ENCODE measurements around the gene TMC5.
"Not testable (repeated sequence)": the region's sequence is repeated elsewhere in the genome, so short reads cannot be mapped to it uniquely, and the experiment has no call there.

Gene TMC5

GRCh38 chr16:19406891-19407491 is 10.7 kb upstream of the TMC5 start:
- H3K36me3 ChIP-seq (ENCODE audit: control insufficient read depth in 1 of 2, insufficient read depth in 2 of 2, low read depth in 1 of 2, low read length in 2 of 2), result no peaks in the 10 kb centered on the region
- H3K4me1 ChIP-seq (ENCODE audit: control insufficient read depth, insufficient read depth, low read depth, low read length), result peaks cover 8% of the 10 kb centered on the region
- no peak overlapping the region for H4K91ac ChIP-seq (ENCODE audit: low read length)
- no peak overlapping the region for H3K27ac ChIP-seq (ENCODE audit: low read length, poor library complexity, severe bottlenecking)
- no peaks in the 10 kb centered on the region for H3K79me1 ChIP-seq (replicated peaks; ENCODE audit: low read length, poor library complexity, severe bottlenecking)
- H3K4me2 ChIP-seq (ENCODE audit: low read length, poor library complexity, severe bottlenecking), result no peak overlapping the region
- H2BK5ac ChIP-seq (ENCODE audit: low read depth, low read length, poor library complexity, severe bottlenecking), result no peak overlapping the region
- no peak overlapping the region for H3K18ac ChIP-seq (ENCODE audit: low read depth in 1 of 2, low read length in 2 of 2)
- no peak overlapping the region for H3K4me3 ChIP-seq (ENCODE audit: insufficient read depth in 1 of 2, low read depth in 1 of 2, low read length in 2 of 2)
- no peak overlapping the region for H2AFZ ChIP-seq (ENCODE audit: low read depth, low read length)
- no peak overlapping the region for H3K23ac ChIP-seq (ENCODE audit: low read length in 2 of 2)
- no peak overlapping the region for H2AK5ac ChIP-seq (ENCODE audit: low read length, severe bottlenecking)
- WGBS, result 52% methylated on average over 4 of the region's 5 CpGs
- no peak overlapping the region for H4K8ac ChIP-seq (ENCODE audit: low read length)
- peaks cover 22 to 42% of the 10 kb centered on the region in 2 experiments for H3K27me3 ChIP-seq (ENCODE audit: control insufficient read depth in 1 of 2, insufficient read depth in 1 of 2, low read length in 2 of 2)
- H3K9ac ChIP-seq (ENCODE audit: low read length), result no peak overlapping the region
- DNase-seq, result no peak
- peaks cover 15% of the 10 kb centered on the region for H3K9me3 ChIP-seq (ENCODE audit: control insufficient read depth, low read length)
- H2BK120ac ChIP-seq (ENCODE audit: low read depth, low read length), result no peak overlapping the region
- H2BK15ac ChIP-seq (ENCODE audit: low read depth, poor library complexity, severe bottlenecking), result no peak overlapping the region
- no peak overlapping the region for H2BK12ac ChIP-seq (ENCODE audit: low read length in 2 of 2)
- no peak overlapping the region for H3K4ac ChIP-seq (ENCODE audit: low read depth in 1 of 2, low read length in 2 of 2)
- no peak overlapping the region for H3K14ac ChIP-seq (ENCODE audit: low read length in 2 of 2)

GRCh38 chr16:19410435-19411171 is 7.1 kb upstream of the TMC5 start:
- no peaks in the 10 kb centered on the region for H3K79me1 ChIP-seq (replicated peaks; ENCODE audit: low read length, poor library complexity, severe bottlenecking)
- no peak overlapping the region for H2BK12ac ChIP-seq (ENCODE audit: low read length in 2 of 2)
- H3K36me3 ChIP-seq (ENCODE audit: control insufficient read depth in 1 of 2, insufficient read depth in 2 of 2, low read depth in 1 of 2, low read length in 2 of 2), result no peaks in the 10 kb centered on the region
- WGBS, result 5% methylated on average over 56 of the region's 58 CpGs
- H3K27ac ChIP-seq (ENCODE audit: low read length, poor library complexity, severe bottlenecking), result no peak overlapping the region
- no peak overlapping the region for H2BK15ac ChIP-seq (ENCODE audit: low read depth, poor library complexity, severe bottlenecking)
- H2BK5ac ChIP-seq (ENCODE audit: low read depth, low read length, poor library complexity, severe bottlenecking), result no peak overlapping the region
- peak overlapping the region; percentile 57 for H2AFZ ChIP-seq (ENCODE audit: low read depth, low read length)
- H3K4me1 ChIP-seq (ENCODE audit: control insufficient read depth, insufficient read depth, low read depth, low read length), result peaks cover 8% of the 10 kb centered on the region
- H3K9ac ChIP-seq (ENCODE audit: low read length), result no peak overlapping the region
- peaks cover 11% of the 10 kb centered on the region for H3K9me3 ChIP-seq (ENCODE audit: control insufficient read depth, low read length)
- H2AK5ac ChIP-seq (ENCODE audit: low read length, severe bottlenecking), result no peak overlapping the region
- no peak overlapping the region for H3K23ac ChIP-seq (ENCODE audit: low read length in 2 of 2)
- H3K14ac ChIP-seq (ENCODE audit: low read length in 2 of 2), result peak overlapping the region in 1 of 2 experiments; percentile 14
- H3K27me3 ChIP-seq (ENCODE audit: control insufficient read depth in 1 of 2, insufficient read depth in 1 of 2, low read length in 2 of 2), result peaks cover 28 to 43% of the 10 kb centered on the region in 2 experiments
- H3K4ac ChIP-seq (ENCODE audit: low read depth in 1 of 2, low read length in 2 of 2), result no peak overlapping the region
- no peak overlapping the region for H3K18ac ChIP-seq (ENCODE audit: low read depth in 1 of 2, low read length in 2 of 2)
- peak overlapping the region; percentile 37 for H4K8ac ChIP-seq (ENCODE audit: low read length)
- peak overlapping the region in 1 of 2 experiments; percentile 59 for H3K4me3 ChIP-seq (ENCODE audit: insufficient read depth in 1 of 2, low read depth in 1 of 2, low read length in 2 of 2)
- no peak overlapping the region for H4K91ac ChIP-seq (ENCODE audit: low read length)
- peak overlapping the region; percentile 52 for H3K4me2 ChIP-seq (ENCODE audit: low read length, poor library complexity, severe bottlenecking)
- DNase-seq, result no peak
- H2BK120ac ChIP-seq (ENCODE audit: low read depth, low read length), result no peak overlapping the region

GRCh38 chr16:19411298-19411697 is 6.4 kb upstream of the TMC5 start:
- Histone ChIP-seq H2BK15ac (ENCODE audit: low read depth, poor library complexity, severe bottlenecking) (no peak overlapping the region), H2BK5ac (ENCODE audit: low read depth, low read length, poor library complexity, severe bottlenecking) (no peak overlapping the region), H2BK120ac (ENCODE audit: low read depth, low read length) (no peak overlapping the region), H3K9ac (ENCODE audit: low read length) (no peak overlapping the region), H3K4me3 (ENCODE audit: insufficient read depth in 1 of 2, low read depth in 1 of 2, low read length in 2 of 2) (no peak overlapping the region), H2AFZ (ENCODE audit: low read depth, low read length) (no peak overlapping the region), H3K36me3 (ENCODE audit: control insufficient read depth in 1 of 2, insufficient read depth in 2 of 2, low read depth in 1 of 2, low read length in 2 of 2) (no peaks in the 10 kb centered on the region), H4K91ac (ENCODE audit: low read length) (no peak overlapping the region), H3K18ac (ENCODE audit: low read depth in 1 of 2, low read length in 2 of 2) (no peak overlapping the region), H3K4me2 (ENCODE audit: low read length, poor library complexity, severe bottlenecking) (no peak overlapping the region), H3K9me3 (ENCODE audit: control insufficient read depth, low read length) (peaks cover 11% of the 10 kb centered on the region), H3K27me3 (ENCODE audit: control insufficient read depth in 1 of 2, insufficient read depth in 1 of 2, low read length in 2 of 2) (peaks cover 29 to 44% of the 10 kb centered on the region in 2 experiments), H4K8ac (ENCODE audit: low read length) (no peak overlapping the region), H3K4ac (ENCODE audit: low read depth in 1 of 2, low read length in 2 of 2) (no peak overlapping the region), H3K27ac (ENCODE audit: low read length, poor library complexity, severe bottlenecking) (no peak overlapping the region), H3K14ac (ENCODE audit: low read length in 2 of 2) (no peak overlapping the region), H3K79me1 (replicated peaks; ENCODE audit: low read length, poor library complexity, severe bottlenecking) (no peaks in the 10 kb centered on the region), H3K23ac (ENCODE audit: low read length in 2 of 2) (no peak overlapping the region), H2AK5ac (ENCODE audit: low read length, severe bottlenecking) (no peak overlapping the region), H3K4me1 (ENCODE audit: control insufficient read depth, insufficient read depth, low read depth, low read length) (peaks cover 8% of the 10 kb centered on the region), H2BK12ac (ENCODE audit: low read length in 2 of 2) (no peak overlapping the region)
- 75% methylated on average over 3 of the region's 3 CpGs for WGBS
- no peak for DNase-seq

- H3K36me3 ChIP-seq (ENCODE audit: control insufficient read depth in 1 of 2, insufficient read depth in 2 of 2, low read depth in 1 of 2, low read length in 2 of 2); H4K8ac ChIP-seq (ENCODE audit: low read length); H3K23ac ChIP-seq (ENCODE audit: low read length in 2 of 2); H2AK5ac ChIP-seq (ENCODE audit: low read length, severe bottlenecking); H2BK5ac ChIP-seq (ENCODE audit: low read depth, low read length, poor library complexity, severe bottlenecking); H4K91ac ChIP-seq (ENCODE audit: low read length); H3K4me2 ChIP-seq (ENCODE audit: low read length, poor library complexity, severe bottlenecking); H3K4me1 ChIP-seq (ENCODE audit: control insufficient read depth, insufficient read depth, low read depth, low read length); H3K18ac ChIP-seq (ENCODE audit: low read depth in 1 of 2, low read length in 2 of 2); H3K27ac ChIP-seq (ENCODE audit: low read length, poor library complexity, severe bottlenecking); H3K4me3 ChIP-seq (ENCODE audit: insufficient read depth in 1 of 2, low read depth in 1 of 2, low read length in 2 of 2); DNase-seq; H3K4ac ChIP-seq (ENCODE audit: low read depth in 1 of 2, low read length in 2 of 2); H3K14ac ChIP-seq (ENCODE audit: low read length in 2 of 2); H2AFZ ChIP-seq (ENCODE audit: low read depth, low read length); H3K79me1 ChIP-seq (replicated peaks; ENCODE audit: low read length, poor library complexity, severe bottlenecking); H2BK15ac ChIP-seq (ENCODE audit: low read depth, poor library complexity, severe bottlenecking); H3K9ac ChIP-seq (ENCODE audit: low read length); H2BK12ac ChIP-seq (ENCODE audit: low read length in 2 of 2); H2BK120ac ChIP-seq (ENCODE audit: low read depth, low read length): not testable (repeated sequence)
- H3K27me3 ChIP-seq (ENCODE audit: control insufficient read depth in 1 of 2, insufficient read depth in 1 of 2, low read length in 2 of 2), result peaks cover 29 to 44% of the 10 kb centered on the region in 2 experiments
- peaks cover 11% of the 10 kb centered on the region for H3K9me3 ChIP-seq (ENCODE audit: control insufficient read depth, low read length)
- WGBS, result 89% methylated on average over 6 of the region's 7 CpGs
These were observed 5.6 kb upstream of the TMC5 start for GRCh38 chr16:19412055-19412454.

All from mesenchymal stem cell (in vitro differentiated cells and primary cell).